GM21576 (cell line): ENCODE results near the gene STK32B.

Source experiments
- ATAC-seq: cut with Tn5 transposase; IDR thresholded peaks from one replicate; pipeline ENCODE4 v1.9.1; 2021; ENCODE audit warnings: mild to moderate bottlenecking, moderate library complexity; ENCODE audit not compliant: unreplicated experiment

Gene STK32B

DNA sequence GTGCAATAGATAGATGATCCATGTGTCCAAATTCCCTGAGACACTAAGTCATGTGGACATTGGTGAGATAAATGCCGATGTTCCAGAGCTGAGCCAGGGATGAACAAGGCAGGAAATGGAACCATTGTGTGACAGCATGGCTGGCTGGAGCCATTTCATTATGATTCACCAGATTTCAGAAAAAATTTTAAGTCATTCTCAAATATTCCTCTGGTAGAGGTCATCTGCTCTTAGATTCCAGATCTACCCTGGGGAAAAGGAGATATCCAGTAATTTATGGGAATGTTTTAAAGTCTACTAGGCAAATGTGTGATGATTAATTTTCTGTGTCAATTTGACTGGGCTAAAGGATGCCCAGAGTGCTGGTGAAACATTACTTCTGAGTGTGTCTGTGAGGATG, 287.3 kb downstream of the STK32B start:
- ATAC-seq = no peak

DNA sequence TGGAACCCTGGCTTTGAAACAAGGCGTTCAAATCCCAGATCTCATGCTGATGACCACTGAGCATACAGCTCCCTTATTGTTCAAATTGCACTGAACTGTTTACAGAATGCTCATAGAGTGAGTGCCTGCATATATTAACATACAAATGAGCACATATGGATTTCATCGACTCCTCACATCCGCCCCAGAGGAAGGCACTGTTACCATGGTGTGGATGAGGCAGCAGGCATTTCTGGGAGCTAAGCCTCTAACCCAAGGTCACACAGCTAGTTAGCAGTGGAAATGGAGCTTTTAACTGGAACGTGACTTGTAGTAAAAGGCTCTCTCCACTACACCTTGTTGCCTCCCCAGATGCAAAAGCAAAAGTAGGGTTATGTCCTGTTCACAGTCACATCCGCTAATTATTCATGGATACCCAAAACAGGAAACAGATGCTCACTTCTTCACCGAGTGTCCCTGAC, 289.7 kb downstream of the STK32B start:
- ATAC-seq = no peak

DNA sequence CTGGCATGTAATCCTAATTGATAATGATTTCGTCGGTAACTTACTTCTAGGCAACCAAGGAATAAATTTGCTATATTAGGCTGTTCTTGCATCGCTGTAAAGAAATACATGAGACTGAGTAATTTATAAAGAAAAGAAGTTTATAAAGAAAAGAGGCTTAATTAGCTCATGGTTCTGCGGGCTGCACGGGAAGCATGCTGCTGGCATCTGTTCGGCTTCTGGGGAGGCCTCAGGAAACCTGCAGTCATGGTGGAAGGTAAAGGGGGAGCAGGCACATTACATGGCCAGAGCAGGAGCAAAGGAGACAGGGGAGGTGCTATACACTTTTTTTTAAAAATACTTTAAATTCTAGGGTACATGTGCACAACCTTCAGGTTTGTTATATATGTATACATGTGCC, 290.2 kb downstream of the STK32B start:
- no peak for ATAC-seq

DNA sequence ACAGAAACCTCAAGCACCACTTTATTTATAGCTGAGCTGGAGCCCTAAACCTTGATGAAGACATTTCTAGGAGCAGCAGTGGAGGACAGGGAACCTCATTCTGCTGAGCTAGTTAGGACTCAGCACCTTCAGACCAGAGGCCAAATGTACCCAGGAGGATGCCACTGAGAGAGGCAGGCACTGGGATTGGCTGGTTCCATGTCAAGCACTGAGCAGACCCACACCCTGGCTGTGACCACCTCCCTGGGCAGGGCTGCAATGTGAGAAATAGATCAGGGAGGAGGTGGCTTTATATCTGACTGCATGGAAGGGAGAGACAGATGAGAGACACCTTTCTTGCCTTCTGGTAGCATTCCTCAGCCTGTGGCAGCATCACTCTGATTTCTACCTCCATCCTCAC, 304.6 kb downstream of the STK32B start:
- ATAC-seq = no peak

DNA sequence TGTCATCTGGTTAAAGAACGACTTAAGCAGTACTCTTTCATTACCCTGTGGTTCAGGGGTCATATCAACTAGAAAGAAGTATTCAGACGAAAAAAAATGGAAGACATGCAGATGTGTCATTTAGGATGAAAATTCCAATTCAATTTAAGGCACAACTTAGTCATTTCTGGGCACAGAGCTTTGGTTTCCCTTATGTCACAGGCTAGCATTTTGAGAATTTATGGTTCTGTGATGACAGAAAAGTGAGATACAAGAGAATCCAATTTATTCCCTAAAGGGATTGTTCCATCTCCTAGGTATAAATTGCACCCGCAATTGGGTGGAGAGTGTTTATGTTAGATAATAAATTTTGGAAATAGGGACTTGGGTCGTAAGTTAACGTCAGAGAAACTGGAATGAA, 306.6 kb downstream of the STK32B start:
- no peak for ATAC-seq

DNA sequence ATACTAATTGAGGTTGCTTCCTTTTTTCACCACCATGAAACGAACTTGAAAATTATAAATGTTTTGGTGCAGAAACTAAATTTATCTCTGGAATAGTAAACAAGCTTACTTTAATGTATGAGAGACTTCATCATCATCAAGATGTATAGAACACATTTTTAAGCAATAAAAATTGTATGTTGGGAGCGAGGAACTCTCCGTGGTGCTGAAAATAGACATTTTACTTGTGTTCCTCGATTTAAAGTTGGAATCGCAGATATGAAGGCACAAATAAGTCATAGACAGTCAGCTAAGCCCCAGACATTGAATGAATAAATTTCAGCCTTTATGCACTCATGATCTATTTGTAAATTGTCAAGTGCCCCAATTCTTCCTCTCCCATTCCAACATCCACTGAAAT, 310.7 kb downstream of the STK32B start:
- ATAC-seq = no peak

DNA sequence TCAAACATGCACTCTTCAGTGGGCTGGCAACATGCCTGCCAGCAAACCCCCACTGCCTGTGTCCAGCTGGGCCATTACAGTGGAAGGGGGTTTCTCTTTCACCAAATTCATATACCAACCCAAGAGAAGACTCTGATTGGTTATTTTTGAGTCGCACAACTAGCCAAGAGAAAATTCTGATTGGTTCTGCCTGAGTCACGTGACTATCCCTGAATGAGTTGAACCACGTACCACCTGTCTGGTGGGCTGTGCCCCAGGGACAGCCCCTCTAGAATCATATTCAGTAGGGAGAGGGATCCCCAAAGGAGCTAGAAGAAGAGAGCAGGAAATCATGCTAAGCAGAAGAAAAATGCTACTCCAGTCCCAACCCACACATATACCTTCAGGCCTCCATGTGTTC, 313.1 kb downstream of the STK32B start:
- no peak for ATAC-seq

DNA sequence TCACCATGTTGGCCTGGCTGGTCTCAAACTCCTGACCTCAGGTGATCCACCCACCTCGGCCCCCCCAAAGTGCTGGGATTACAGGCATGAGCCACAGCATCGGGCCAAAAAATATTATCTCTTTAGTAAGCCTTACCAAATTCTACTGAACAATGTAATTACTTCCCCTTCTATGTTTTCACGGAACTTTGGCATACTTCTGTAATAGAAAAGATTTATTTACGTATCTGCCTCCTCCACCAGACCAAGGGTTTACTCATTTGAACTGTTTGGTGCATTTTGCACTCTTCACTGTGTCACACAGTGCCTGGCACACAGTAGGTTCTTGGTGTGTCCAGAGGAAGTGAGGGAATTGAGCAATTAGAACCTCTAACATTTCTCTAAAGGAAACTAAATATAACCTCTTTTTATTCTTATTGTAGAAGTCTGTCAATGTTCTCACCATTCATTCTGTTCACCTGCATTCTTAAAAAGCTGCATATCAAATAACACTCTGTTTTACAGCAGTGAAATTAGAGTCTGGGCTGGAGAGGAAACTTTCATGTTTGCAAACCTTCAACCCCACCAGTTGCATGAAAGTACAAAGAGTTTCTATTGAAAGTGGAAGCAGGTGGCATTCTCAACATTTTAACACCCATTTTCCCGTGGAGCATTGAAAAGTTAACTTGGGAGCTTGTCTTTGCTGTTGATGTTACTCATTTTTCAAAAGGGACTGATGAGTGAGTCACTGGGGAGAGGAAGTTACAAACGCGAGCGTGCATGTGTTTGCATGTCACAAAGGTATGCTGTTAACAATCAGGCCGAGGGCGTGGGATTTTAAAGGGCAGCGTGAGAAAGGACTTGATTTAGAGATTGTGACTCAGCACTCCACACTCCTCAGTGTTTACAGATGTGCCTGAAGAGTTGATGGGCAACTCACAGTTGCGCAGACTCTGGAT, 314.1 kb downstream of the STK32B start:
- no peak for ATAC-seq

DNA sequence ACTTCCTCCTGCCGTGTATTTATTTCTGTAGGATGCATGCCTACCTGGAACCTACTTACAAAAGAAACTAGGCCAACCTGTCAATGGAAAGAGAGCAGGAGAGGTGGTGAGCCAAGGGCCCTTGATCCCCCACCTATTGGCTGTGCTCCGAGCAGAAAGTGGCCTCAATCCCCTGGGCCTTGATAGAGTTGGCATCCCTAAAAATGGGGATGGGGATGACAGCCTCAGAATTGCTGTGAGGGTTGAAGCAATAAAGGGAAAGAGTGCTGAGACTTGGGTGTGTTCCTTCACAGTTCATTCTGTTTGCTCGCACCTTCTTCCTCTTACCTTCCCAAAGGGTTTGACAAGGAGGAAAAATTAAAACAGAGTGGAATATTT, 314.7 kb downstream of the STK32B start:
- ATAC-seq = no peak

DNA sequence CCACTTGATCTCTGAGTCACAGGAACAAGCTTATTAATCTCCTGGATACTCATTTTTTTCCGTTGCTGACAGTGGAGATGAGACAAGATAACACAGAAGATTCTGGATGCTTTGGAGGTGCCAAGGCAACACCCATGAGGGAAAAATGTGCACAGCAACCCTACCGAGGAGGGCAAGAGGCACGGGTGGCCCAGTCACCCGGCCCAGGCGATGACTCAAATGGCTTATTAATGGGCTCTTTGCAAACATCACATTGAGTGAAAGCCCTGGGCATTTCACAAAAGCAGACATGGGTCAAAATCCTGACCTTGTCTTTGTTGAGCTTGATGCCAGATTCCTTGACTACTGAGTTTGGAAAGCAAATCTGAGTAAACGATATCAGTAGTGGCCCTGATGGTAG, 315.1 kb downstream of the STK32B start:
- ATAC-seq = no peak

DNA sequence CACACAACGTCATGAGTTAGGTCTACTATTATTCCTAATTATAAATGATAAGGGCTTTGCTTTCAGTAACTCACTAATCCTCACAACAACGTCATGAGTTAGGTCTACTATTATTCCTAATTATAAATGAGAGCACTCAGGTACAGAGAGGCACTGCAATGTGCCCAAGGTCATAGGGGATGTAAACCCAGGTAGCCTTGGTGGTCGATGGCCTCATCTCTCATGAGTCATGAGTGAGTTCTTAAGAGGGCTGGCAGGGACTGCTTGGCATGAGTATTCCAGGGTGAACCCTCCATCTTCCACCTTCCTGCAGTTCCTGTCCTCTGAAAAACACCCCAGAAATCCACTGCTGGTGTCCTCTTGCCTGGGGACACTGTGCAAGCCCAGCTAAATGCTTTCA, 317.1 kb downstream of the STK32B start:
- ATAC-seq = no peak

DNA sequence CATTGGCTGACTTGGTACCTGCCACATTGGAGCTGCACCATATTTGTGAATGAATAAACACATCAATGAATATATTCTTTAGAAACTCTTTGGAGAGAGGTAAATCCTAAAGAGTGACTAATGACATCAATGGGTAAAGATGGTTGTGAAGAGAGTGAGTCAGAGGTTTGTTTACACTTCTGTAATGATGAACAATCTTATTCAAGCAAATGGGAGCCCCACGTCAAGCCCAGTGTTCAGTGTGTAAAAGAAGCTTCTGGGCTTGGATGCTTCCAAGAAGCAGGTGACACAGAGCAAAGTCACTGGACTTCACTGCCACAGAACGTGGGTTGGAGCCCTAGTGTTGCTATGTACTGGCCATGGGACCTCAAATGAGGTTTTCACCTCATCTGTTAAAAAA, 319.0 kb downstream of the STK32B start:
- no peak for ATAC-seq

DNA sequence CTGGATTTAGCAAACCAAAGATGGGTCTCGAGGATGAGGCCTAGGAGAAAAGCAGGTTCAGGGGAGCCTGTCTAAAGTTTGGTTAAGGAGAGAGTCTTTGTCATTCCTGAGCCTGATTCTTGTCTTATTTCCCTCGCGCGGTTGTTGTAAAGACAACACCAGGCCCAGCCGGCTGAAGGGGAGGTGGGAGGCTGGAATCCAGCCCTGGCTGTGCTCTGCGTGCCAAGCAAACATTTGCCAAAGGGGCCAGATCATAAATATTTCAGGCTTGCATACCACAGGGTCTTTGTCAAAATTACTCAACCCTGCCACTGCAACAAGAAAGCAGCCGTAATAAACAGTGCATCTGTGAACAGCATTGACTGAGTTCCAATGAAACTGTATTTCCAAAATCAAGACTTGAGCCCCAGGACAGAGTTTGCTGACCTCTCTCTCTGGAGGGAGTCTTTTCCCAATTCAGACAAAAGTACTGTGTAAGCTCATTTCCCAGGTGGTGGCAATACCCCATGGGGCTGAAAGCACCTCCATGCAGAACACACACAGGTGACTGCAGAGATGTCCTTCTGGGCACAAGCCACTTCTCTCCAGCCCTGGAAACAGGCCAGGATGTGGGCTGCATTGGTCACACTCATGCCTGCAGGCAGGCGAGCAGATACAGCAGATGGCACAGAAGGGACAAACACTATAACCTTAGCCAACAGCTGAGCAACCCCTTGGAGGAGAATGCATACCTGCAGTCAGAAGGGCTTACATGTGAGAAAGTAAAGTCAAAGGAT, 320.3 kb downstream of the STK32B start:
- ATAC-seq = no peak

DNA sequence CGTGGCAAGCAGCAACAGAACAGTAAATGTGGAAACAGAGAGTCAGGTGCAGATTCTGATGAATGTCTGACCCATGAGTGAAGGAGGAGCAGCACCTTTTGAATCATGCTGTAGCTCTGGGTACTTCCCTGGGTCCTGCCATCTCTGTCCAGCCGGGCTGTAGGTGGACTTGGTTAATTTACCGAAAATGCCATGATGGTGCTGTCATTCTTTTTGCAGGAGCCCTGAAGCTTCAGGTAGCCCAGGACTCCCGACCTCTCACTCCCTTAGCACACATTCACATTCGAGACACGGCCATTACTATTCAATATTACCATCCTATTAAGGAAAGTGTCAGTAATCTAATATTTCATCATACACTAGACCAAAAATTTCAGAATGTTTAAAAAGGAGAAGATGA, 320.9 kb downstream of the STK32B start:
- no peak for ATAC-seq

DNA sequence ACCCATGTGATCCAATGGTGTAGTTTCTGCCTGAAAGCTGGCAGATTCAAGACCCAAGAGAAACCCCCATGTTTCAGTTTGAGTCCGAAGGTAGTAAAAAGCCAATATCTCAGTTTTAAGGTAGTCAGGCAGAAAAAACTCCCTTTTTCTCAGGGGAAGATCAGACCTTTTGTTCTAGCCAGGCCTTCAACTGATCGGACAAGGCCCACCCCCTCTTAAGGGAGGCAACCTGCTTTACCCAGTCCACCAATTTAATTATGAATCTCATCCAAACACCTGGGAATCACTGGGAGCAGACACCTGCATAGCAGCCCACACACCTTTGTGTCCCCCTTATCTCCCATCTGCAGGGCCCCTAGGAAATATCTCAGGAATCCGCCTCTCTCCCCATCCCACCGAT, 322.0 kb downstream of the STK32B start:
- ATAC-seq = no peak

DNA sequence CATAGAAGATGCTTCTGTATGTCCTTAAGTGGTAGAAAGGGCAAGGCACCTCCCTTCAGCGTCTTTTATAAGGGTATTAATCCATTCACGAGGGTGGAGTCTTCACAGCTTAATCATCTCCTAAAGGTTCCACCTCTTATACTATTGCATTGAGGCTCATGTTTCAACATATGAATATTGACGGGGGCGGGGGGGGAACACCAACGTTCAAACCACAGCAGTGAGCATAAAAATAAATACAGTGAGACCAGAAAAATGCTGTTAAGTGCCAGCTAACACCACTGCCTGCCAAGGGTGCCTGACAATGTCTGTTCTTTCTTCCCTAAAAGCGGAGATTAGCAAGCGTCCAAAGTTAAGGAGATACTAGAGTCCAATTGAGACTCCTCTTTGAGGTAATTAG, 323.3 kb downstream of the STK32B start:
- no peak for ATAC-seq

DNA sequence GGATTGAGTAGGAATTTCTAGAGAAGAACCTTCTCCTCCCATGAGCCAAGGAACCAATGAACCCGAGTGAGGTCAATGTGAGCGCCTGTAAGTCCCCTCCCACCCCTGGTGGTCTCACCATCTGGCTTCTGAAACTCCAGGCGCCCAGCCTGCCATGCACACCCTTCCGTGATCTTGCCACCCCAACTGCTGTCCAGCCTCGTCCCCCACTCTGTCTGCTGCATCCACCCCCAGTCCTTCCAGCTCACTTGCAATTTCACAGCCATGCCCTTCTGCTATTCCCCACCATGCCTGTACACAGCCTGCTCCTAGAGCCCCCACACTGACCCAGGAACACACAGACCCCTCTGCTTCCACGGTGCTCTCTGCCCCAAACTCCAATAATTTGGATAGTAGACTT, 323.7 kb downstream of the STK32B start:
- no peak for ATAC-seq

DNA sequence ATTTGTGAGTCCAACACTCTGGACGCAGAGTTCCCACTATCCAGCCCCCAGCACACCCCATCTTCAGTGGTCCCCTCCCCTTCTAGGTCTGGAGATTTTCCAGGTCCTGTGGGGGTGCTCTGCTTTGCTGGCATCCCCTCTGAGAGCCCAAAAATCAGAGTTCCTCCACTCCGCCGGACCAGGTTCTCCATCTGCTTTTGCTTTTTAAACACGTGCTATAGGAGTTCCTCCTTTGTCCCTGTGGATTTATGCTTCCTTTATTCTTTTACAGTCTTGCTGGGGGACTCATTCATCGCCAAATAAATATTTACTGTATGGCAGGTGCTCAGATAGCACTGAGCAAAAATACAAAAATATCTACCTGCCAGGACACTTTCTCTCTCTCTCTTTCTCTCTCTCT, 324.7 kb downstream of the STK32B start:
- no peak for ATAC-seq

DNA sequence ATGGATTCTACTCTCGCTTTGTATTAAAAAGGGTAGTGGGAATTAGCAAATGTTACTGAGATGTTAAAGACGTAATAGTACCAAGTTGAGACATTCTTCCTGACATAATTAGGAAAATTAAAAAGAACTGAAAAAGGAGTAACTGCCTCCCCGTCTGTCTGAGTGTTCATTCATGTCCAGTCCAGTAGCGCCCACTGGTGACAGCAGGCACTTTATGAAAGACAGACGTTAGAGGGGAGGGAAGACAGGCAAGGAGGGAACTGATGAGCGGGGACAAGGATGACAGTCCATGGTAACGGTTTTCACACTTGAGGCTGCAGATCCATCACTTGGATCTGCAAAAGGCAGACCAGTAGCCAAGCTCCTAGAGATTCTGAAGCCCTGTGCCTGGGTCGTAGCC, 326.7 kb downstream of the STK32B start:
- no peak for ATAC-seq

DNA sequence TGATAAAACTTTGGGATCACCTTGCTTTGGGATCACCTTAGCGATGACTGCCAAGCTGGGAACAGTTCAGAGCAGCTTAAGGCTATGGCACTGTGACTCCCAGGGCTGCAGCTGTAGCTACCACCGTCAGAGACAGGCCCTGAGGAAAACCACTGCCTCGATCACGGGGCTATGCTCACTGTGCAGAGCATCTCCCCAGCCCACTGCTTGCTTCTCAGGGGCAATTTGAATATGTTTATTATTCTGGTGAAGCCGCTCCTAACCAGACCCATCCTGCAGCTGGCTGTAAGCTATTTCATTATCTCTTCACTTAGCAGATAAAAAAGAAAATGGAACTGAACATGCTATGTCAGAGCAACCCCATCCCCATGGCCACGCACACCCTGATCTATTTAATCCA, 328.6 kb downstream of the STK32B start:
- no peak for ATAC-seq

DNA sequence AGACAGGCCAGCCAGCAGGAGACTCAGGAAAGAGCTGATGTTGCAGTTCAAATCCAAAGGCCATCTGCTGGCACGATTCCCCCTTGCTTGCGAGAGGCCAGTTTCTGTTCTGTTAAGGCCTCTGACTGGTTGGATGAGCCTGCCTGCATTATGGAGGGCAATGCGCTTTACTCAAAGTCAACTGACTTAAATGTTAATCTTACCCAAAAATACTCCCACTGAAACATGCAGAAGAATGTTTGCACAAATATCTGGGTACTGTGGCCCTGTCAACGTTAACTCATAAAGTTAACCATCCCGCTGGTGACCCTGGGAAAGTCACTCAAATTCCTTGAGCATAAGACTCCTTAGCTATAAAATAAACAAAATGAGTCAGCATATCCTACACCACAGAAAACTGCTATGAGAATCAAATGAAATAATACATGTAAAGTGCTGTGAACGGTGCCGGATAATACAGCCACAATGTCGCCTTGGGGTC, 330.7 kb downstream of the STK32B start:
- no peak for ATAC-seq
